Neural progenitor cell (in vitro differentiated cells): ENCODE measurements around the gene PSPH. TPM values are rescaled to one million over a fixed set of nuclear protein-coding genes. Genes with fewer than 3 reads are reported as not detected.
A peak's percentile ranks its signal among the peaks of the same experiment; 100 is the strongest.
"Not testable (repeated sequence)": the region's sequence is repeated elsewhere in the genome, so short reads cannot be mapped to it uniquely, and the experiment has no call there.

Experiments
- DNase-seq: peaks from one replicate; pipeline ENCODE4 v3.0.0-alpha.2; 2016; ENCODE audit warnings: low spot score
- H2AFZ ChIP-seq: fragments of 200-600 bp; sonication (generic); replicated peaks from 2 replicates; pipeline ENCODE4 v1.6.1; 2016; ENCODE audit warnings: antibody characterized with exemption
- H3F3A ChIP-seq: fragments of 200-600 bp; sonication (generic); 2 replicates; pipeline ENCODE4 v1.6.1; 2016; ENCODE audit warnings: antibody characterized with exemption, low read depth
- H3K27ac ChIP-seq: fragments of 200-600 bp; sonication (generic); 2 replicates; pipeline ENCODE4 v1.5.1; 2016; ENCODE audit warnings: mild to moderate bottlenecking
- H3K27me3 ChIP-seq: fragments of 200-600 bp; sonication (generic); 2 replicates; pipeline ENCODE4 v1.6.1; 2016; ENCODE audit warnings: mild to moderate bottlenecking, moderate library complexity
- H3K36me3 ChIP-seq: fragments of 200-600 bp; sonication (generic); 2 replicates; pipeline ENCODE4 v1.5.1; 2016
- H3K4me1 ChIP-seq: fragments of 200-600 bp; sonication (generic); 2 replicates; pipeline ENCODE4 v1.6.1; 2016; ENCODE audit warnings: mixed run types
- H3K4me2 ChIP-seq: fragments of 200-600 bp; sonication (generic); 2 replicates; pipeline ENCODE4 v1.6.1; 2016
- H3K4me3 ChIP-seq: fragments of 200-600 bp; sonication (generic); 2 replicates; pipeline ENCODE4 v1.5.1; 2016
- H3K79me2 ChIP-seq: fragments of 200-600 bp; sonication (generic); 2 replicates; pipeline ENCODE4 v1.6.1; 2016; ENCODE audit warnings: low read depth
- H3K9ac ChIP-seq: fragments of 200-600 bp; sonication (generic); 2 replicates; pipeline ENCODE4 v1.6.1; 2016
- H3K9me3 ChIP-seq: fragments of 200-600 bp; sonication (generic); 2 replicates; pipeline ENCODE4 v1.5.1; 2016; ENCODE audit warnings: low read depth
- H4K20me1 ChIP-seq: fragments of 200-600 bp; sonication (generic); 2 replicates; pipeline ENCODE4 v1.6.1; 2016; ENCODE audit warnings: low read depth
- H3K27ac Mint-ChIP-seq: 3 replicates; pipeline ENCODE4 v1.8.0; 2021; ENCODE audit warnings: mixed read lengths
- H3K27me3 Mint-ChIP-seq: 2 replicates; pipeline ENCODE4 v1.8.0; 2022; ENCODE audit warnings: low read depth, mild to moderate bottlenecking, inconsistent platforms, moderate library complexity, mixed read lengths; ENCODE audit not compliant: insufficient read depth
- H3K36me3 Mint-ChIP-seq: 3 replicates; pipeline ENCODE4 v1.8.0; 2021; ENCODE audit warnings: mixed read lengths
- H3K4me1 Mint-ChIP-seq: 3 replicates; pipeline ENCODE4 v1.8.0; 2021; ENCODE audit warnings: mixed read lengths
- H3K4me3 Mint-ChIP-seq: 3 replicates; pipeline ENCODE4 v1.8.0; 2021; ENCODE audit warnings: mild to moderate bottlenecking, moderate library complexity, mixed read lengths
- H3K9me3 Mint-ChIP-seq: 3 replicates; pipeline ENCODE4 v1.8.0; 2020; ENCODE audit warnings: mixed read lengths
- EZH2 ChIP-seq: fragments of 200-600 bp; sonication (generic); IDR thresholded peaks from 2 replicates; pipeline ENCODE4 v1.6.1; 2017; ENCODE audit warnings: antibody characterized with exemption, mild to moderate bottlenecking, moderate library complexity
- EZH2phosphoT487 ChIP-seq: fragments of 200-600 bp; sonication (generic); IDR thresholded peaks from 2 replicates; pipeline ENCODE4 v1.6.1; 2017; ENCODE audit warnings: antibody characterized with exemption
- total RNA-seq: library from RNA; depleted of rRNA; stranded (reverse); fragments of >200 nt; gene quantifications from 2 replicates; pipeline ENCODE4 v1.2.3, GENCODE V29; 2015; ENCODE audit warnings: low replicate concordance
- TF ChIP-seq, protein P1 (sequence below): fragments of 200-600 bp; sonication (generic); IDR thresholded peaks from 2 replicates; pipeline ENCODE4 v1.5.1; 2017; ENCODE audit warnings: antibody characterized with exemption, mild to moderate bottlenecking

Gene PSPH
- total RNA-seq, 1 donor from 2014 or later, result 54.9 TPM

DNA sequence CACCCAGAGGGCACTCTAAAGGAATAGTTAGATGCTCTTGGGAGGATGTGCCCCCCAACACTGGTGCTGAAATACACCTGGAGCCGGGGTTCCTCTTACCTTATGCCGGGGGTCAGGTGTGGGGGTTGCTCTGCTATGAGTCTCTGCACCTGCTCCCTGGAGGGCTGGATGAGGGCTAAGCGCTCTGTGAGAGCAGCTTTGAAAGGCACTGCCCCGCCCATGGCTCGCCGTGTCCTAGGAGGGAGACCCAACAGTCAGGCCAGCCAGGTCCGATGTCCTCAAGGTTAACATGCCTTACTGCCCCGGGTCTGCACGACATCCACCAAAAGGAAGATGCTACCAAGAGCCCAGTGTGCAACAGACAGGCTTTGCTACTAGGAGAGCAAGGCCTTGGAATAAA is 31.7 kb downstream of the PSPH start:
- H3F3A ChIP-seq, result no peaks in the 10 kb centered on the region
- H3K27me3 ChIP-seq, result no peaks in the 10 kb centered on the region
- H2AFZ ChIP-seq, result no peak overlapping the region
- Mint-ChIP-seq H3K4me3 (no peak overlapping the region), H3K27me3 (peaks cover 2% of the 10 kb centered on the region), H3K27ac (no peak overlapping the region), H3K36me3 (peaks cover 3% of the 10 kb centered on the region), H3K9me3 (no peaks in the 10 kb centered on the region), H3K4me1 (no peaks in the 10 kb centered on the region)
- no peaks in the 10 kb centered on the region for H4K20me1 ChIP-seq
- DNase-seq, result no peak
- TF ChIP-seq, protein P1, sequence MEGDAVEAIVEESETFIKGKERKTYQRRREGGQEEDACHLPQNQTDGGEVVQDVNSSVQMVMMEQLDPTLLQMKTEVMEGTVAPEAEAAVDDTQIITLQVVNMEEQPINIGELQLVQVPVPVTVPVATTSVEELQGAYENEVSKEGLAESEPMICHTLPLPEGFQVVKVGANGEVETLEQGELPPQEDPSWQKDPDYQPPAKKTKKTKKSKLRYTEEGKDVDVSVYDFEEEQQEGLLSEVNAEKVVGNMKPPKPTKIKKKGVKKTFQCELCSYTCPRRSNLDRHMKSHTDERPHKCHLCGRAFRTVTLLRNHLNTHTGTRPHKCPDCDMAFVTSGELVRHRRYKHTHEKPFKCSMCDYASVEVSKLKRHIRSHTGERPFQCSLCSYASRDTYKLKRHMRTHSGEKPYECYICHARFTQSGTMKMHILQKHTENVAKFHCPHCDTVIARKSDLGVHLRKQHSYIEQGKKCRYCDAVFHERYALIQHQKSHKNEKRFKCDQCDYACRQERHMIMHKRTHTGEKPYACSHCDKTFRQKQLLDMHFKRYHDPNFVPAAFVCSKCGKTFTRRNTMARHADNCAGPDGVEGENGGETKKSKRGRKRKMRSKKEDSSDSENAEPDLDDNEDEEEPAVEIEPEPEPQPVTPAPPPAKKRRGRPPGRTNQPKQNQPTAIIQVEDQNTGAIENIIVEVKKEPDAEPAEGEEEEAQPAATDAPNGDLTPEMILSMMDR, result no peak
- no peak for TF ChIP-seq EZH2phosphoT487
- TF ChIP-seq EZH2, result no peak
- no peak overlapping the region for H3K4me3 ChIP-seq
- H3K79me2 ChIP-seq, result no peaks in the 10 kb centered on the region
- no peaks in the 10 kb centered on the region for H3K4me1 ChIP-seq
- no peak overlapping the region for H3K27ac ChIP-seq
- no peaks in the 10 kb centered on the region for H3K9me3 ChIP-seq
- no peak overlapping the region for H3K9ac ChIP-seq
- H3K36me3 ChIP-seq, result no peaks in the 10 kb centered on the region
- H3K4me2 ChIP-seq, result no peak overlapping the region

DNA sequence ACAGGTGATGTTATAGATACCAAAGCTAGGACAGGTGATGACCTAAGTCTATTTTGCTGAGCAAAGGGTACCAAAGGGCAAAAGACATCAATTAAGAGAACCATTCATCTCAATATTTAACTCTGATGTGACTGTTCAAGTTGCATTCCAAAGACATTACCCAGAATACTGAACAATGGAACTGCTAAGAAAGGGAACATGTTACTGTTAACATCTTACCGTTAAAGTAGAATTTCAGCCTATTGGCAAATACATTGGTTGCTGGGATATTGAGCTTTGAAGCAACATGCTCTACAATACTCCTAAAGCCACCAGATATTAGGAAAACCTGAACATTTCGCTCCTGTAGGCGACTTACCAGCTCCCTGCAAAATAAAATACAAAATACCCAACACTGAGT is 34.2 kb downstream of the PSPH start:
- not testable (repeated sequence) for H3K4me1 Mint-ChIP-seq

DNA sequence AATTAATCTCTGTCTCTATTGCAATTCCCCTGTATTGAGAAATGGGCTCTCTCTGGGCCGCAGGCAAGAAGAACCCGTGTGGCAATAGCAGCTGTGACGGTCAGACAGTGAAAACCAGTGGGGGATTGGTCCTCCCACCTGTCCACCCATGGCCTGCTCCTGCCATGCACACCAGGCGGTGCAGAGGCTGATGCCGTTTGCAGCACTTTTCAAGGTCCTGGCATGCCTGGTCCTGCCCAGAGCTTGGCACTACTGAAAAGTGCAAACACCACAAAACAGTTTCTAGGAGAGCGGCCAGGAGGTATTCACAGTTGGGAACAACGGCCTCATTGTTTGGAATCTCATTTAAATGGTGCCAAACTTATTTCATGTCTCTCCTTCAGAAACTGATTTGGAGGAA is 41.5 kb downstream of the PSPH start:
- Mint-ChIP-seq H3K4me3 (no peak overlapping the region), H3K4me1 (peaks cover 14% of the 10 kb centered on the region), H3K9me3 (no peaks in the 10 kb centered on the region), H3K36me3 (peaks cover 11% of the 10 kb centered on the region), H3K27ac (no peak overlapping the region), H3K27me3 (no peaks in the 10 kb centered on the region)
- H3K79me2 ChIP-seq, result no peaks in the 10 kb centered on the region
- H3K27me3 ChIP-seq, result no peaks in the 10 kb centered on the region
- no peak for TF ChIP-seq EZH2
- TF ChIP-seq, protein P1, result no peak
- peak overlapping the region; percentile 53 for H3K27ac ChIP-seq
- no peaks in the 10 kb centered on the region for H3K36me3 ChIP-seq
- no peaks in the 10 kb centered on the region for H4K20me1 ChIP-seq
- H3F3A ChIP-seq, result no peaks in the 10 kb centered on the region
- no peak overlapping the region for H2AFZ ChIP-seq
- no peak overlapping the region for H3K9ac ChIP-seq
- no peaks in the 10 kb centered on the region for H3K4me1 ChIP-seq
- H3K4me2 ChIP-seq, result no peak overlapping the region
- no peak overlapping the region for H3K4me3 ChIP-seq
- DNase-seq, result no peak
- H3K9me3 ChIP-seq, result no peaks in the 10 kb centered on the region

More for the DNA sequence above, 34.2 kb downstream of the PSPH start:
- not testable (repeated sequence) for H3K4me1 ChIP-seq, H3K4me2 ChIP-seq, H3K36me3 ChIP-seq, H3K36me3 Mint-ChIP-seq, H3K9me3 Mint-ChIP-seq, H3F3A ChIP-seq, H3K9ac ChIP-seq, H3K4me3 Mint-ChIP-seq, H3K27me3 Mint-ChIP-seq, H3K27ac Mint-ChIP-seq, H4K20me1 ChIP-seq, DNase-seq, H3K27ac ChIP-seq, H2AFZ ChIP-seq, H3K9me3 ChIP-seq, H3K4me3 ChIP-seq, H3K79me2 ChIP-seq, H3K27me3 ChIP-seq

DNA sequence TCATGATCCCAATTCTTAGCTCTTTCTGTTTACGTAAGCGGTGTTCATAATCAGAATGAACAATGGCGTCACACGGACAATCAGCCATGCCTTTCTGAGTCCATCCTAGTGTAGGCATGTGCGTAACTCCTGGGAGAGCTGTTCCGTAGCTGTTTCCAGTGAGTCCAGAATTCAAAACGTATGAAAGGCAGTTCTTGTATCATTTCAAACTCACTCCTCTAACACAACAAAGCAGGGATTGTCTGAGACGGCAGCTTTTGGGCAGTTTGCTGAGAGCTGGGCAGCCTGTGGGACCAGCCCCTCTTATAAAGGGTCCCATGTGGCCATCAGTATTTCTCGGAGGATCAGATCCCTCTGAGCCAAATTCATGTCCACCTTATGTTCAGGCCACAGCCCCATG is 43.4 kb downstream of the PSPH start:
- no peak overlapping the region for H3K27ac ChIP-seq
- H3K4me2 ChIP-seq, result no peak overlapping the region
- no peak overlapping the region for H3K9ac ChIP-seq
- no peaks in the 10 kb centered on the region for H4K20me1 ChIP-seq
- no peaks in the 10 kb centered on the region for H3K4me1 ChIP-seq
- DNase-seq, result no peak
- H2AFZ ChIP-seq, result no peak overlapping the region
- TF ChIP-seq, protein P1, result no peak
- TF ChIP-seq EZH2 (no peak), EZH2phosphoT487 (no peak)
- H3K9me3 Mint-ChIP-seq, result no peaks in the 10 kb centered on the region
- H3K27me3 Mint-ChIP-seq, result no peaks in the 10 kb centered on the region
- no peaks in the 10 kb centered on the region for H3K36me3 ChIP-seq
- H3K27ac Mint-ChIP-seq, result peak overlapping the region; percentile 50
- H3K9me3 ChIP-seq, result no peaks in the 10 kb centered on the region
- H3K36me3 Mint-ChIP-seq, result peaks cover 7% of the 10 kb centered on the region
- H3K4me3 ChIP-seq, result no peak overlapping the region
- peaks cover 14% of the 10 kb centered on the region for H3K4me1 Mint-ChIP-seq
- H3K79me2 ChIP-seq, result no peaks in the 10 kb centered on the region
- no peaks in the 10 kb centered on the region for H3K27me3 ChIP-seq
- no peak overlapping the region for H3K4me3 Mint-ChIP-seq
- H3F3A ChIP-seq, result no peaks in the 10 kb centered on the region
